GM12872 (cell line): ENCODE data around the gene MAP10.

Source experiments
- CTCF ChIP-seq: IDR thresholded peaks from 3 replicates; pipeline ENCODE4 v1.5.1; 2011; ENCODE audit warnings: low read depth, mild to moderate bottlenecking, low read length, moderate library complexity; ENCODE audit not compliant: insufficient read depth

MAP10 gene

GRCh38 chr1:232768793-232769192 lies 36.4 kb upstream of the MAP10 start:
- no peak for TF ChIP-seq CTCF

- TF ChIP-seq CTCF: no peak
These were observed 35.5 kb upstream of the MAP10 start for GRCh38 chr1:232769733-232770132.

DNA sequence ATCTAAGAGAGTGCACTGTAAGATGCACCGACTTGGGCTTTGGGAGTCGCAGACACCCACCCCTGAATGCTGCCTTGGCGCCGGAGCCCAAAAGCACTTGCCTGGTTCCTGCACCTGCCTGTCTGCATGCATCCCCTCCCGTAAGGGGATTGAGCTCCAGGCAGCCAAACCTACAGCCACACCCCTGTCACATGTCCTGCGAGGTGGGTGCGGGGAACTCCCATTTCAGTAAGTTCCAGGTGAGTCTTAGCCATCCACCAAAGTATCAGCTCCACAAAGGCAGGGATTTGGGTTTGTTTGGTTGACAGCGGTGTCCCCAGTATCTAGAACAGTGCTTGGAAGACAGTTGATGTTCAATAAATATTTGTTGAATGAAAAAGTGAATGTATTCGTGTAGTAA lies 31.5 kb upstream of the MAP10 start:
- no peak for TF ChIP-seq CTCF

DNA sequence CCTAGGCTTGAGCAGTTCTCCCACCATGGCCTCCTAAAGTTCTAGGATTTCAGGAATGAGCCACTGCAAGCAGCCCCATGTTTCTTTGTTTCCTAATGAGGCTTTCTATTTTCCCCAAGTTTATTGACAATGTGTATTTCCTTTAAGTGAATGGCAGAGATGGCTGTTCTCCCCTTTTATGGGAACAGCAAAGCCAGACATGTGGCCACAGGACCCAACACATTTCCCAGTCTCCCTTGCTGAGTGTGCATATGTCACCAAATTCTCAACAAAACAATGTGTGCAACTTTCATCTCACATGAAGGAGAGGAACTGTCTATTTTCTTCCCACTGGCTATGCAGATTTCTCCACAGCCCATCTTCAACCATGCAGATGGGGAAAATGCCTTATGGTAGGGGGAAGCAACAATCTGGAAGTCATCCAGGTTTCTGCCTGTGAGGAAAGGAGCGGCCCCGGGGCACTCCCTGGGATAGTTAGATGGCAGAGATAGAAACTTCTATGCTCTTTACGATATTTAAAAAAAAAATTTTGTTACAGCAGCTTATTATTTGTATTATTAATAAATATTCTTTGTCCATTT lies 28.6 kb upstream of the MAP10 start:
- TF ChIP-seq CTCF: no peak

- TF ChIP-seq CTCF: no peak
These were observed 24.9 kb upstream of the MAP10 start for GRCh38 chr1:232780354-232780753.

DNA sequence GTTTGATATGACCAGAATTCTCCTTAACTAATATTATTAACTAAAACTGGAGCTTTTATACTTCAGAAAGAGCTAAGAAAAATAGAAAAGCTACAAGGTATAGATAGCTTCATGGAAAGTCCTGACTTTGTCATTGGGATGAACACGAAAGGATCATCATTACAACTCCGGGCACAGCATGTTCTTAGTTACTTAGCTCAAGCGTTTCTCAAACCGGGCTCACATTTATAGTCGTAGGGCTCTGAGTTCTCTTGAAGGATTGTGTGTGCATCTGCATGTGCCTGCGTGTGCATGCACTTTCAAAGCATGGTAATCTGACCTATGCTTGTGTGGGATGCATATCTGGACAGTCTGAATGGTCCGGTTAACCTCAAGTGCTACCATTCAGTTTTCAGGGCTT lies 20.4 kb upstream of the MAP10 start:
- no peak for TF ChIP-seq CTCF

DNA sequence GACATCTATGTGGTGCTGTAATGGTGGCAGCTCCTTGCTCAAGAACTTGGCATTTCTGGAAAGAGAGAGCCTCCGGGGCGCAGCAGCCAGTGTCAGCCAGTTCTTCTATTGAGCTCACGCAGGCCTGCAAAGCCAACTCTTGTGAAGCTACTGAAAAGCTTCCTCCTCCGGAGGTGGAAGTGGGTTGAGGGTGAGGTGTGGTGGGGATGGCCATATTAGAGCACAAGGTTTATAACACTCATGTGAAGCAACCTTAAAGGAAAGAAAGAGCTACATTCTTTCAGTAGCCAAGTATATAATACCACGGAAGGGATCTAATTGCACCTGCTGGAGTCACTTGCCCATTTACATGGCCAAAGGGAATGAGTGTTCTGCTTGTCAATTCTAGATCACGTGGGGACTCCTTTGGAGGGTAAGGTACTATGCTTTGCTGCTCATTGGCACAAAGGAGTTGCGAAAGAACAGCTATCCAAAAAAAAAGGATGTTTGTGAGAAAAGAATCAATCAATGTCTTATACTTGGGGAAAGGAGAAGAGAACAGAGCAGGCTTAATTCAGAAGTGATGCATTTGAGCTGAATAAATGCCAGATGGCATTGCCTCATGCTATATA lies 18.3 kb upstream of the MAP10 start:
- TF ChIP-seq CTCF: no peak
